IPS-15b (cell line): ENCODE data around the gene TXNRD1.
"Not testable (repeated sequence)": the region's sequence is repeated elsewhere in the genome, so short reads cannot be mapped to it uniquely, and the experiment has no call there.

ENCODE experiments used
- H3K27me3 ChIP-seq: one replicate; pipeline ENCODE4 v1.6.1; 2013; ENCODE audit warnings: low read length; ENCODE audit not compliant: control insufficient read depth, insufficient read depth
- H3K36me3 ChIP-seq: one replicate; pipeline ENCODE4 v1.6.1; 2013; ENCODE audit warnings: low read length; ENCODE audit not compliant: control insufficient read depth, insufficient read depth
- H3K4me1 ChIP-seq: one replicate; pipeline ENCODE4 v1.6.1; 2013; ENCODE audit warnings: mild to moderate bottlenecking, low read length; ENCODE audit not compliant: control insufficient read depth, insufficient read depth
- H3K4me3 ChIP-seq: one replicate; pipeline ENCODE4 v1.5.1; 2013; ENCODE audit warnings: low read depth, low read length
- H3K9ac ChIP-seq: one replicate; pipeline ENCODE4 v1.6.1; 2013; ENCODE audit warnings: low read depth, mild to moderate bottlenecking, low read length
- H3K9me3 ChIP-seq: one replicate; pipeline ENCODE4 v1.6.1; 2013; ENCODE audit warnings: mild to moderate bottlenecking, low read length; ENCODE audit not compliant: control insufficient read depth, insufficient read depth

Gene TXNRD1

GRCh38 chr12:104288635-104289274 lies 73.2 kb downstream of the TXNRD1 start:
- Histone ChIP-seq H3K9ac (peak overlapping the region; percentile 80), H3K4me1 (peaks cover 14% of the 10 kb centered on the region), H3K4me3 (peak overlapping the region; percentile 97), H3K36me3 (no peaks in the 10 kb centered on the region), H3K27me3 (no peaks in the 10 kb centered on the region), H3K9me3 (no peaks in the 10 kb centered on the region)

- Histone ChIP-seq H3K9me3 (no peaks in the 10 kb centered on the region), H3K4me1 (peaks cover 14% of the 10 kb centered on the region), H3K27me3 (no peaks in the 10 kb centered on the region), H3K4me3 (no peak overlapping the region), H3K36me3 (no peaks in the 10 kb centered on the region), H3K9ac (no peak overlapping the region)
These were observed 74.7 kb downstream of the TXNRD1 start for GRCh38 chr12:104290320-104290719.

- no peaks in the 10 kb centered on the region for H3K9me3 ChIP-seq
- H3K27me3 ChIP-seq: no peaks in the 10 kb centered on the region
- no peak overlapping the region for H3K4me3 ChIP-seq
- H3K36me3 ChIP-seq: no peaks in the 10 kb centered on the region
- no peak overlapping the region for H3K9ac ChIP-seq
- peaks cover 13% of the 10 kb centered on the region for H3K4me1 ChIP-seq
These were observed 75.3 kb downstream of the TXNRD1 start for GRCh38 chr12:104290855-104291254.

- H3K9me3 ChIP-seq: no peaks in the 10 kb centered on the region
- no peak overlapping the region for H3K9ac ChIP-seq
- H3K27me3 ChIP-seq: no peaks in the 10 kb centered on the region
- peaks cover 9% of the 10 kb centered on the region for H3K4me1 ChIP-seq
- H3K4me3 ChIP-seq: no peak overlapping the region
- H3K36me3 ChIP-seq: no peaks in the 10 kb centered on the region
These were observed 76.4 kb downstream of the TXNRD1 start for GRCh38 chr12:104291867-104292524.

- Histone ChIP-seq H3K4me3 (no peak overlapping the region), H3K9ac (no peak overlapping the region), H3K36me3 (peaks cover 4% of the 10 kb centered on the region), H3K4me1 (peaks cover 9% of the 10 kb centered on the region), H3K9me3 (no peaks in the 10 kb centered on the region), H3K27me3 (no peaks in the 10 kb centered on the region)
These were observed 77.6 kb downstream of the TXNRD1 start for GRCh38 chr12:104292872-104293794.

GRCh38 chr12:104294158-104294859 lies 78.7 kb downstream of the TXNRD1 start:
- not testable (repeated sequence) for H3K9ac ChIP-seq, H3K4me1 ChIP-seq, H3K27me3 ChIP-seq, H3K36me3 ChIP-seq, H3K9me3 ChIP-seq, H3K4me3 ChIP-seq

- Histone ChIP-seq H3K4me3 (no peak overlapping the region), H3K36me3 (peaks cover 4% of the 10 kb centered on the region), H3K9ac (no peak overlapping the region), H3K4me1 (peaks cover 6% of the 10 kb centered on the region), H3K9me3 (no peaks in the 10 kb centered on the region), H3K27me3 (no peaks in the 10 kb centered on the region)
These were observed 79.5 kb downstream of the TXNRD1 start for GRCh38 chr12:104294927-104295668.

- H3K36me3 ChIP-seq: peaks cover 4% of the 10 kb centered on the region
- H3K4me3 ChIP-seq: no peak overlapping the region
- H3K4me1 ChIP-seq: peaks cover 7% of the 10 kb centered on the region
- no peak overlapping the region for H3K9ac ChIP-seq
- no peaks in the 10 kb centered on the region for H3K27me3 ChIP-seq
- H3K9me3 ChIP-seq: no peaks in the 10 kb centered on the region
These were observed 80.4 kb downstream of the TXNRD1 start for GRCh38 chr12:104295954-104296353.

- Histone ChIP-seq H3K4me1 (peaks cover 9% of the 10 kb centered on the region), H3K4me3 (no peak overlapping the region), H3K36me3 (peaks cover 4% of the 10 kb centered on the region), H3K9ac (no peak overlapping the region), H3K27me3 (no peaks in the 10 kb centered on the region), H3K9me3 (no peaks in the 10 kb centered on the region)
These were observed 81.1 kb downstream of the TXNRD1 start for GRCh38 chr12:104296718-104297117.

GRCh38 chr12:104297477-104298113 lies 82.0 kb downstream of the TXNRD1 start:
- Histone ChIP-seq H3K9ac (no peak overlapping the region), H3K4me3 (no peak overlapping the region), H3K27me3 (no peaks in the 10 kb centered on the region), H3K9me3 (no peaks in the 10 kb centered on the region), H3K36me3 (peaks cover 4% of the 10 kb centered on the region), H3K4me1 (peaks cover 8% of the 10 kb centered on the region)
